ENCODE results near the gene REC114. TPM values are rescaled to one million over a fixed set of nuclear protein-coding genes. Genes with fewer than 3 reads are reported as not detected.

Gene REC114
- total and polyA plus RNA-seq, 2 experiments from 2014 or later: 0.24 TPM; not detected in 1

DNA sequence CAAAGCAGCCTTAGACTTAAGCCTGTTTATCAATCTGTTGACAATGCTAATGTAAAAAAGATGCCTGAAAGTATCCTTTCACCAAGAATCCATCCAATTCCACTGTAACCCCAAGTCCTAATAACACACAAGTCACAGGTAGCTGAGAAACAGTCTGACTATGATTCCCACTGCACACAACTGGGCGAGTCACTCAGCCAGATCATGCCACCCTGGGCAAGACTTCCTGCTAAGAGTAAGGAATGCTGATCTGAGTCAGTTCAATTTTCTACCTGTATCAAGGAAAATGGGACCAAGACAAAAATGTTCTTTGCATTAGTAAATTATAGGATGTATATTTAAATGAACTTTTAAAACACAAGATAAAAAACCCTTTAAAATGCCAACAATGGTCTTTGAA lies 157.0 kb downstream of the REC114 start:
- Histone ChIP-seq H3K36me3 (replicated peaks; ENCODE audit: insufficient read depth, low read depth) (no peaks in the 10 kb centered on the region), H3K27ac (peak overlapping the region; percentile 20), H3K79me2 (peaks cover 100% of the 10 kb centered on the region), H3K4me1 (ENCODE audit: insufficient read depth) (peaks cover 51% of the 10 kb centered on the region), H3K4me2 (no peak overlapping the region), H2AFZ (no peak overlapping the region), H4K20me1 (ENCODE audit: insufficient read depth, poor library complexity, severe bottlenecking) (peaks cover 88% of the 10 kb centered on the region), H3K9me2 (replicated peaks; ENCODE audit: insufficient read depth) (no peaks in the 10 kb centered on the region), H3K27me3 (no peaks in the 10 kb centered on the region), H3K9me3 (ENCODE audit: low read depth) (no peaks in the 10 kb centered on the region), H3K4me3 (no peak overlapping the region)
- TF ChIP-seq, protein P1, sequence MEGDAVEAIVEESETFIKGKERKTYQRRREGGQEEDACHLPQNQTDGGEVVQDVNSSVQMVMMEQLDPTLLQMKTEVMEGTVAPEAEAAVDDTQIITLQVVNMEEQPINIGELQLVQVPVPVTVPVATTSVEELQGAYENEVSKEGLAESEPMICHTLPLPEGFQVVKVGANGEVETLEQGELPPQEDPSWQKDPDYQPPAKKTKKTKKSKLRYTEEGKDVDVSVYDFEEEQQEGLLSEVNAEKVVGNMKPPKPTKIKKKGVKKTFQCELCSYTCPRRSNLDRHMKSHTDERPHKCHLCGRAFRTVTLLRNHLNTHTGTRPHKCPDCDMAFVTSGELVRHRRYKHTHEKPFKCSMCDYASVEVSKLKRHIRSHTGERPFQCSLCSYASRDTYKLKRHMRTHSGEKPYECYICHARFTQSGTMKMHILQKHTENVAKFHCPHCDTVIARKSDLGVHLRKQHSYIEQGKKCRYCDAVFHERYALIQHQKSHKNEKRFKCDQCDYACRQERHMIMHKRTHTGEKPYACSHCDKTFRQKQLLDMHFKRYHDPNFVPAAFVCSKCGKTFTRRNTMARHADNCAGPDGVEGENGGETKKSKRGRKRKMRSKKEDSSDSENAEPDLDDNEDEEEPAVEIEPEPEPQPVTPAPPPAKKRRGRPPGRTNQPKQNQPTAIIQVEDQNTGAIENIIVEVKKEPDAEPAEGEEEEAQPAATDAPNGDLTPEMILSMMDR (IDR thresholded peaks at IDR 0.05; ENCODE audit: poor library complexity): no peak
- no peak for TF ChIP-seq EZH2phosphoT487 (IDR thresholded peaks at IDR 0.05; ENCODE audit: low read depth, severe bottlenecking, unreplicated experiment)
- no peak for TF ChIP-seq EZH2 (IDR thresholded peaks at IDR 0.05; ENCODE audit: borderline replicate concordance)
- 89% methylated on average over 1 of the region's 1 CpG for WGBS (ENCODE audit: low lambda C conversion rate, missing lambda C conversion rate)
- DNase-seq (ENCODE audit: low spot score): no peak

DNA sequence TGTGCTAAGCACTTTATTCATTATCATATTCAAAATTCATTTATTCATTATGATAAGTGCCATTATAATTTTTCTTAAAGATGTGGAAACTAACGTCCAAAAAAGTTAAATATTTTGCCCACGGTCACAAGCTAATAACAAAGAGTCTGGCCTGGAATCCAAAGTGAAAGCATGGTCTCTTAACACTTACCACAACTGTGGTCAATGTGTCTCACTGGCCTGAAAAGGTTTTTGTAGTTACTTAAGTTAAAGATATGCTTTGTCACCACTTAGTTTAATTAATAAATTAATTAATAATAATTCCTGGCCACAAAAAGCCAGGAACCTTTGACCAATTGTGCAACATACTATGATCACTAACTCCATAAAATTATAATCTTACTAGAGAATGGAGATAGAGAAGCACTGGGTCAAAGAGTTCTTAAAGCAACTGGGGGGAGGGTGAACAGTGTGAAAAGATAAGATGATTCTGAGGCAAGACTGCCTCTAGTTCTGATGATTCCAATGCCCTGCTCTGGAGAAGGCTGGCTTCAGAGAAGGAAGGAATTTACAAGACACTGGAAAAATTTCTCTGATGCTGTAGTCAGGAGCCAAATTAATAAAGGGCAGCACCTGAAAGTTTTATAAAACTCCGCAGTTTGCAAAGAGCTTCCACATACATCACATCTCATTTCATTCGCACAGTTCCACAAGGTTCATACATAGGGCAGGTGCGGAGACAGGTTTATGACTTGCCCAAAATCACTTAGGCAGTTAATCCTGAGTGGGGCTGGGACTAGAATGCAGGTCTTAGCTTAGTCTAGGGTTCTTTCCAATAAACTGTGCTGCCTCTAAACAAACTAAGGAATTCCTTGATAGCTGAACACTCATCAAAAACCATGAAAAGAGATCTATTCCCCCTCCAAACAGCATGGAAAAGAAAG lies 157.7 kb downstream of the REC114 start:
- Histone ChIP-seq H3K4me3 (no peak overlapping the region), H3K9me3 (ENCODE audit: low read depth) (no peaks in the 10 kb centered on the region), H3K9me2 (replicated peaks; ENCODE audit: insufficient read depth) (no peaks in the 10 kb centered on the region), H3K27me3 (no peaks in the 10 kb centered on the region), H3K4me1 (ENCODE audit: insufficient read depth) (peaks cover 51% of the 10 kb centered on the region), H3K4me2 (peak overlapping the region; percentile 58), H3K36me3 (replicated peaks; ENCODE audit: insufficient read depth, low read depth) (no peaks in the 10 kb centered on the region), H3K27ac (peak overlapping the region; percentile 79), H4K20me1 (ENCODE audit: insufficient read depth, poor library complexity, severe bottlenecking) (peaks cover 85% of the 10 kb centered on the region), H3K79me2 (peaks cover 100% of the 10 kb centered on the region), H2AFZ (no peak overlapping the region)
- TF ChIP-seq EZH2 (IDR thresholded peaks at IDR 0.05; ENCODE audit: borderline replicate concordance) (no peak), EZH2phosphoT487 (IDR thresholded peaks at IDR 0.05; ENCODE audit: low read depth, severe bottlenecking, unreplicated experiment) (no peak)
- TF ChIP-seq, protein P1 (IDR thresholded peaks at IDR 0.05; ENCODE audit: poor library complexity): no peak
- DNase-seq (ENCODE audit: low spot score): peak; percentile 40
- WGBS (ENCODE audit: low lambda C conversion rate, missing lambda C conversion rate): 73% methylated on average over 5 of the region's 5 CpGs

DNA sequence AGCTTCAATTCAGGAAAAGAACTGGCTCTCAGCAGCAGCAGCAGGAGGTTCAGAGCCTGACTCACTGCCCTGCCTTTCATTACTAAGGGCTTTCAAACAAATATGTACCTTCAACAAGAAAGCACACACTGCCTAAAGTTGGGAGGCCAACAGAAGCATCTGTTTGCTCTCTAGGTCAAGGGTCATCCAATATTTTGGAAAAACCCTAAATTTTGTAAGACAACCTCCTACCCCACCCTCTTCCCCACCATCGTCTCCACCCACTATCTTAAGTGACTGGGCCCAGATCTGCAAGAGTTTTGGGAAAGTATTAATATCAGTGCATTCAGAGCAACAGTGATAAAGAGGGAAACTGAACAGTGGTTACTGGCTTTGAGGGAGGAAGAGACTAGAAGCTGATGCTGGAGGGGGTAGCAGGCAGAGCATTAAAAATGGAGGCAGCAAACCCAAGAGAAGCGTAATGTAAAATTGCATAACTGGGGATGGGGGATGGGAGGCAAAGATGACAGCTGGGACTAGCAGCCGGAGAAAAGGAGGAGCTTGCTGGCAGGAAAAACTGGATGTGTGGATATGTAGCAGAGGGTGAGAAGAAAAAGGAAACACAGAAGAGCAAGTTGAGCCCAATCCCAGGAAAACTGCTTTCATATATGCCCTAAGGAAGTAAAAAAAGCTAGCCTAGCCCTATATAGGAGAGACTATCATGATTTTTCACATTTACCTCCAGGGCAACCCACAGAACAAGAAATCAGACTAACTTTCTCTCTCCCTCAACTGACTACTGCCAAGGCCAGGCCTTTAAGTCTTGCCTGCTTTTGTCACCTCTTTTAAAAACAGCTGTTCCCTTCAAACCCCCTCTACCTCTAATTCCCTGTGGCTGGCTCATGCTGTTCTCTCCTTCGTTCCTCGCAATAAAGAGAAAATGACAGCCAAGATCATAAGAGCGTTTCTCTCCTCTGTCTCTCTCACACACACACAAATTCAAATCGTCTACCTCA lies 158.8 kb downstream of the REC114 start:
- Histone ChIP-seq H3K9me3 (ENCODE audit: low read depth) (no peaks in the 10 kb centered on the region), H3K27ac (peak overlapping the region; percentile 79), H3K9me2 (replicated peaks; ENCODE audit: insufficient read depth) (no peaks in the 10 kb centered on the region), H3K4me2 (peak overlapping the region; percentile 58), H4K20me1 (ENCODE audit: insufficient read depth, poor library complexity, severe bottlenecking) (peaks cover 87% of the 10 kb centered on the region), H3K36me3 (replicated peaks; ENCODE audit: insufficient read depth, low read depth) (no peaks in the 10 kb centered on the region), H3K79me2 (peaks cover 100% of the 10 kb centered on the region), H3K4me1 (ENCODE audit: insufficient read depth) (peaks cover 51% of the 10 kb centered on the region), H3K27me3 (no peaks in the 10 kb centered on the region), H3K4me3 (no peak overlapping the region), H2AFZ (no peak overlapping the region)
- no peak for TF ChIP-seq EZH2 (IDR thresholded peaks at IDR 0.05; ENCODE audit: borderline replicate concordance)
- TF ChIP-seq EZH2phosphoT487 (IDR thresholded peaks at IDR 0.05; ENCODE audit: low read depth, severe bottlenecking, unreplicated experiment): no peak
- TF ChIP-seq, protein P1 (IDR thresholded peaks at IDR 0.05; ENCODE audit: poor library complexity): no peak
- 48% methylated on average over 7 of the region's 7 CpGs for WGBS (ENCODE audit: low lambda C conversion rate, missing lambda C conversion rate)
- peak; percentile 69 for DNase-seq (ENCODE audit: low spot score)
